Activated T-helper 1 cell treated with anti-CD3 and anti-CD28 coated beads, Interleukin-12 subunit alpha, Interleukin-12 subunit beta, Interleukin-2, Interleukin-4 antibody, amounts not matched to agents 30 ng/mL and 10 ng/mL and 1 ng/mL, durations not matched to agents 14 hours and 24 hours and 36 hours (primary cell): ENCODE results near the gene EHD4. TPM values are rescaled to one million over a fixed set of nuclear protein-coding genes. Genes with fewer than 3 reads are reported as not detected.

Experiments
- DNase-seq: peaks from one replicate; pipeline ENCODE4 v3.0.0; 2021; ENCODE audit warnings: low spot score
- H3K27ac Mint-ChIP-seq: one replicate; pipeline ENCODE4 v1.8.0; 2021; ENCODE audit warnings: mild to moderate bottlenecking, mixed read lengths
- H3K27me3 Mint-ChIP-seq: one replicate; pipeline ENCODE4 v1.8.0; 2022; ENCODE audit warnings: mild to moderate bottlenecking, moderate library complexity, mixed read lengths; ENCODE audit not compliant: insufficient read depth
- H3K36me3 Mint-ChIP-seq: one replicate; pipeline ENCODE4 v1.8.0; 2021; ENCODE audit warnings: low read depth, mixed read lengths
- H3K4me1 Mint-ChIP-seq: one replicate; pipeline ENCODE4 v1.8.0; 2021; ENCODE audit warnings: low read depth, mixed read lengths
- H3K4me3 Mint-ChIP-seq: one replicate; pipeline ENCODE4 v1.8.0; 2021; ENCODE audit warnings: mild to moderate bottlenecking, moderate library complexity, mixed read lengths
- H3K9me3 Mint-ChIP-seq: one replicate; pipeline ENCODE4 v1.8.0; 2021; ENCODE audit warnings: mixed read lengths
- intact Hi-C: fragments of 100-400 bp; cut with micrococcal nuclease; formaldehyde crosslinking; loops from one replicate; pipeline ENCODE4 v1.15.1; 2024
- total RNA-seq: library from RNA; stranded (reverse); gene quantifications from 2 replicates; pipeline ENCODE4 v1.2.3, GENCODE V29; 2022

EHD4 gene
- total RNA-seq, 1 donor from 2014 or later, result 30.1 TPM

DNA sequence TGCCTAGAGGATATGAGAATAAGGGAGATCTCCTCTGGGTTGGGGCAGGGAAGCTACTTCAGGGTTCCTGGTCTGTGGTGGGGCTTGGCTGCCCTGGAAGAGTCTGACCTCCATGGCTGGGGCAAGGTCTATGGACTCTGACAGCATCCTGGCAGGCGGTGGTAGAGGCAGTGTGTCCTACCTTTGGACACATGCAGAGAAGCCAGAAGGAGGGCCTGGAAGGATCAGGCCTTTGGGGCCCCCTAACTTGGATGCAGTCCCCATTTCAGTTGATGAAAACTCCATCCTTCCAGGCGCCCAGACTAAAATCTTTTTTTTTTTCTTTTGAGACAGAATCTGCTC is 88.9 kb downstream of the EHD4 start:
- Mint-ChIP-seq H3K27ac (no peak overlapping the region), H3K9me3 (no peaks in the 10 kb centered on the region), H3K4me1 (peaks cover 12% of the 10 kb centered on the region), H3K4me3 (no peak overlapping the region), H3K27me3 (peaks cover 12% of the 10 kb centered on the region), H3K36me3 (peaks cover 2% of the 10 kb centered on the region)
- DNase-seq, result no peak
- intact Hi-C loops, result no loop called here

DNA sequence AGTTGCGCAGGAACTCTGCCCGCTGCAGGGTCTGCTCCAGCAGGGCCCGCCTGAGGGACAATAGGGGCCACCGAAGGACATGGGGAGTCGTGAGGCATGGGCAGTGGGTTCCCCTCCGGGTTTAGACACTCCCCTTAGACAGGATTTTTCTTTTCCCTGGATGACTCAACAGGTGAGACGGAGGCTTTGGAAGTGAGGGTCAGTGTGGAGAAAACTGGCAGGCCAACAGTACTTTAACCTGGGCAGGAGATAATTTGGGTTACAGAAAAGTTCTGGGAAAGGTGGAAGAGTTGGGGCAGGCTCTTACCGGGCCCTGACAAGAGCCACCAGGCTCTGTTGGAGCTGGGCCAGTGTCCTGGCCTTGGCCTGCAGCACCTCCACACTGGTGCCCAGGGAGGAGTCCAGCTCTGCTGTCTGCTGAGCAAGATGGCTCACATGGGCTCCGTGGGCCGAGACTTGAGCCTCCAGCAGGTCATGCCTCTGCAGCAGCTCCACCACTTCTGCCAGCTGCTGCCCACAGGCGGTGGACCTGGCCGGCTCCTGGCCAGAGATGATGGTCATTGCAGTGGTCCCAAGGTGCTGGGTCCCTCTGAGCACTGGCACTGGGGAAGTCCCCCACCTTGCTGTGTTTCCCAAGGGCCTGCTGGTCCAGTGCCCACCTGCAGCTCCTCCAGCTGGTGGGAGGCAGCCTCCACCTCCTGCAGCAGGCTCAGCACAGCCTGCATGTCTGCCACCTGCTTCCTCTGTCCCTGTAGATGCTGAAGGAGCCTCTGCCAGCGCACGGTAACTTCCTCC is 89.5 kb downstream of the EHD4 start:
- no peak for DNase-seq
- intact Hi-C loops, result no loop called here
- Mint-ChIP-seq H3K4me1 (peaks cover 6% of the 10 kb centered on the region), H3K27me3 (peaks cover 12% of the 10 kb centered on the region), H3K9me3 (no peaks in the 10 kb centered on the region), H3K36me3 (peaks cover 2% of the 10 kb centered on the region), H3K4me3 (no peak overlapping the region), H3K27ac (no peak overlapping the region)

DNA sequence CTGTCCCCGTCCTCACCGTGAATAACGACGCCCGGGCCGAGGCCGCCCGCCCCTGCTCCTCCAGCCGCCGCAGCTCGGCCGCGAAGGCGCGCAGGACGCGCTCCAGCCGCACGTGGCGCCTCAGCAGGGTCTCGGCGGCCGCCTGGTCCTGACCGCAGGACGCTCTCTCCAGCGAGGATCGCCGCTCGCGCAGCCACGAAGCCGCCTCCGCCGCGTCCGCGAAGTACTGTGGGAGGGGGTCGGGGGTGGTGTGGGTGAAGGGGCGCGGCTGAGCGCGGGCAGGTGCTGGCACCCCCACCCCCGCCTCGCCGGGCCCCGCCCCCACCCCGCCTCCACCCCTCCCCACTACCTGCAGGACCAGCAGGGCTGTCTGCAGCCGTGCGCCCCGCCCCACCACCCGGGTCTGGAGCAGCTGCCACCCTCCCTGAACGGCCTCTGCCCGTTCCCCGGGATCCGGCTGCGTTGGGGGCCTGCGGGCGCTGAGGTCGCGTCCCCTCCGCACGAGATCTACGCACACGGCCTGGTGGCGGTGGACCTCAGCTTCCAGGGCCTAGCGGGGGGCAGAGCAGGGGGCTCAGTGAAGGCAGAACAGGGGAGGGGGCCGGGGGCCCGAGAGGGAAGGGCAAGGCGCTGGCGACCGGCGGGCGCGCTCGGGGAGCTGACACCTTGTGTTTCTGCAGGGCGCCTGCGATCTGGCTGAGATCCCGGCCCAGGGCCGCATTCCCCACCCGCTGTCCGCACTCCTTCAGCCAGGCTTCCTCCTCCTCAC is 90.3 kb downstream of the EHD4 start:
- no peaks in the 10 kb centered on the region for H3K9me3 Mint-ChIP-seq
- H3K36me3 Mint-ChIP-seq, result peaks cover 2% of the 10 kb centered on the region
- H3K4me1 Mint-ChIP-seq, result peaks cover 5% of the 10 kb centered on the region
- H3K27ac Mint-ChIP-seq, result no peak overlapping the region
- H3K27me3 Mint-ChIP-seq, result peaks cover 12% of the 10 kb centered on the region
- H3K4me3 Mint-ChIP-seq, result no peak overlapping the region
- intact Hi-C loops, result no loop called here
- DNase-seq, result no peak

DNA sequence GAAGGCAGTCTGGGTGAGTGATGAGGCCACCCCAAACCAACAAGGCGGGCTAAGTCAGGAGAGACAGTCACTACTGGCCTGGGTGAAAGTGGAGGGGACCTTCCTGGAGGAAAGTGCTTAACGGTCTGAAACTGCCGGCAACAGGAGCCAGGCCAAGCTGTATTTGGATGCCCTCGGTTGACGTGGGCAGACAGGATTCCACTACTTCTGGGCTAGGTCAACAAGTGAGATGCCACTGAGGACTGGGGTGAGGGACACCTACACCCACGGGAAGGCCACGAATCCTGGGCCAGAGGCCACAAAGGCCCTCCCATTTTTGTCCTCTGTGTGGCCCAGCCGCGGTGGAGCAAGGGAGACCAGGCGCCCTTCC is 90.8 kb downstream of the EHD4 start:
- Mint-ChIP-seq H3K36me3 (peaks cover 2% of the 10 kb centered on the region), H3K27me3 (peaks cover 12% of the 10 kb centered on the region), H3K4me3 (no peak overlapping the region), H3K4me1 (peaks cover 5% of the 10 kb centered on the region), H3K27ac (no peak overlapping the region), H3K9me3 (no peaks in the 10 kb centered on the region)
- intact Hi-C loops, result no loop called here
- DNase-seq, result no peak

DNA sequence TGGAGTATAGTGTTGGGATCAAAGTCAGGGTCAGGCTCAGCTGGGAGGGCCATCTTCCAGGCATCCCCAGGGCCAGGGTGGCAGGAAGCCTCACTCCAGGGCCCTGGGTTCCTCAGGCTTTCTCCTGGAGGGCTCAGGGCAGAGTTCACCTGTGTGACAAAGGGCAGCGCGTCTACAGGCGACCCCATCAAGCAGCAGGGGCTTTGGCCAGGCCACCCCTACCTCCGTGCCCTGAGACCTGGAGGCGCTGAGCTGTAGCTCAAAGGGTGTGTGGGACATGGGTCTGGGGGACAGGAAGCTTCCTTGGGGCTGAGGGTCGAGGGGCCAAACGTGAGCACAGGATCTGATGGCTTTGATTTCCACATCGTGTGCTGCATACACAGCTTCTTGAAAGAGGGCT is 91.3 kb downstream of the EHD4 start:
- H3K9me3 Mint-ChIP-seq, result no peaks in the 10 kb centered on the region
- H3K27me3 Mint-ChIP-seq, result peaks cover 12% of the 10 kb centered on the region
- no peak overlapping the region for H3K27ac Mint-ChIP-seq
- H3K4me1 Mint-ChIP-seq, result peaks cover 5% of the 10 kb centered on the region
- DNase-seq, result no peak
- H3K36me3 Mint-ChIP-seq, result peaks cover 3% of the 10 kb centered on the region
- H3K4me3 Mint-ChIP-seq, result no peak overlapping the region
- intact Hi-C loops, result no loop called here

DNA sequence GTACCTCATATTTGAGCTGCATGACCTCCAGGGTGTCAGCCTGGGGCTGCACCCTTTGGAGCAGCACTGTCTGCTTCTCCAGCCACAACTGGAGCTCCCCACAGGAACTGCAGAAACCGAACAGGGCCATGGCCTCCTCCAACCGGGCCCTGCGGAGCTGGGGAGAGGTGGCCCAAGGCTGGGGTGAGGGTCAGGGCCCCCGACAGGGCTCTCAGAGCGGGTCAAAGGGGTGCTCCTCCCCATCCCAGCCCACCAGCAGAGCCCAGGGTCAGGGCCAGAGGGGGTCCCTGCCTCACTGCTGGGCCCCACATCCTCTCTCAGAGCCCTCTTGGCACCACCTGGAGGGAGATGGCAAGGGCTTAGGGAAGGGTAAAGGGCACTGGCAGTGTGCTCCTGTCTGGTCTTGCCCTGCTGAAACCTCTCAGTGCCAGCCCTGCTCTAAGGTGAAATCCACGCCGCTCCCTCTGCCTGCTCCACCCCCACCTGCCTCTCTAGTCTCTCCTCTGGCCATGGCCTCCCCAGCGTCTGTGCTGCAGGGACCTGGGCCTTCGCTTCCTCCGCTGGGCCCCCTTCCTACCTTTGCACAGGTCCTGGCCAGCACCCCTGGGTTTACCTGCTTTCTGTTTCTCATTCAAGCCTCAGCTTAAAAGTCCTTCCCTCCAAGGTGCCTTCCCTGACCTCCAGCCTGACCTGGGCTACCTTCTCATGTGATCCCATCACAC is 92.0 kb downstream of the EHD4 start:
- H3K4me1 Mint-ChIP-seq, result peaks cover 5% of the 10 kb centered on the region
- H3K4me3 Mint-ChIP-seq, result no peak overlapping the region
- intact Hi-C loops, result no loop called here
- H3K36me3 Mint-ChIP-seq, result peaks cover 4% of the 10 kb centered on the region
- no peak overlapping the region for H3K27ac Mint-ChIP-seq
- no peak for DNase-seq
- H3K27me3 Mint-ChIP-seq, result peaks cover 12% of the 10 kb centered on the region
- no peaks in the 10 kb centered on the region for H3K9me3 Mint-ChIP-seq

DNA sequence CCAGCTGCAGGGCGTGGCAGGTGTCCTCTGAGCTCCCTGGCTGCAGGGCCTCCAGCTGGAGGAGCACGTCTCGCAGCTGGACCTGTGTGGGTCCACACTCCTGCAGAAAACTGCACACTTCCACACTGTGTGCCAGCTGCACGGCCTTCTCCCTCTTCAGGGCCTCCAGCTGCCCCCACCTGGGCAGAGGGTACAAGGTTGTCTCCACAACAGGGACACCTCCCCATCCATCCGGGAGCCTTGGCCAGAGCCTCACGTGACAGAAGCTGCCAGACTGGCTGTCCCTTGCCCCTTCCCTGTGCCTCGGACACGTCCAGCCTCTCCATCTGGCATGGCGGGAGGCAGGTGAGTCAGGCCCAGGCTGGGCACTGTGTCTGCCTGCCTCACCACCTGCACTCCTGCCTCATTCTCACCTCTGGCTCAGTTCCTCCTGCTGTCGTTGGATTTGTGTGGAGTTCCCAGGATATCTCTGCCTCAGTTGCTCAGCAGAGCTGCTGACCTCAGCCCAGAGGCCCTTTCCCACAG is 93.0 kb downstream of the EHD4 start:
- Mint-ChIP-seq H3K9me3 (no peaks in the 10 kb centered on the region), H3K4me3 (no peak overlapping the region), H3K36me3 (peaks cover 4% of the 10 kb centered on the region), H3K4me1 (peaks cover 5% of the 10 kb centered on the region), H3K27ac (no peak overlapping the region), H3K27me3 (peaks cover 12% of the 10 kb centered on the region)
- DNase-seq, result no peak
- intact Hi-C loops, result no loop called here

DNA sequence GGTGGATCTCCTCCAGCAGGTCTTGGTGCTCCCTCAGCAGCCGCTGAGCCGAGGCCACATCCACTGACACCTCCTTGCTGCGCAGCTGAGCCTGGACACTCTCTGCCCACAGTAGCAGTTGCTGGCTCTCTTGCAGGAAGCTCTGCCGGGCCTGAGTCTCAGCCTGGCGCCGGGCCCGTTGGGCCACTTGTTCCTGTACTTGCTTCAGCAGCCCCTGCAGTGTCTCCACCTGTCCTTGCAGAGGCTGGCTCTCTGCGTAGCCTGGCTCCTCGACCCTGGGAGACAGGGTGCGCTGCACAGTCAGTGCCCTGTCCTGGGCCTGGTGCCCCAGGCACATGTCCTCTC is 94.0 kb downstream of the EHD4 start:
- intact Hi-C loops, result no loop called here
- DNase-seq, result no peak
- Mint-ChIP-seq H3K4me3 (no peak overlapping the region), H3K9me3 (no peaks in the 10 kb centered on the region), H3K36me3 (peaks cover 4% of the 10 kb centered on the region), H3K4me1 (peaks cover 5% of the 10 kb centered on the region), H3K27ac (no peak overlapping the region), H3K27me3 (peaks cover 12% of the 10 kb centered on the region)

DNA sequence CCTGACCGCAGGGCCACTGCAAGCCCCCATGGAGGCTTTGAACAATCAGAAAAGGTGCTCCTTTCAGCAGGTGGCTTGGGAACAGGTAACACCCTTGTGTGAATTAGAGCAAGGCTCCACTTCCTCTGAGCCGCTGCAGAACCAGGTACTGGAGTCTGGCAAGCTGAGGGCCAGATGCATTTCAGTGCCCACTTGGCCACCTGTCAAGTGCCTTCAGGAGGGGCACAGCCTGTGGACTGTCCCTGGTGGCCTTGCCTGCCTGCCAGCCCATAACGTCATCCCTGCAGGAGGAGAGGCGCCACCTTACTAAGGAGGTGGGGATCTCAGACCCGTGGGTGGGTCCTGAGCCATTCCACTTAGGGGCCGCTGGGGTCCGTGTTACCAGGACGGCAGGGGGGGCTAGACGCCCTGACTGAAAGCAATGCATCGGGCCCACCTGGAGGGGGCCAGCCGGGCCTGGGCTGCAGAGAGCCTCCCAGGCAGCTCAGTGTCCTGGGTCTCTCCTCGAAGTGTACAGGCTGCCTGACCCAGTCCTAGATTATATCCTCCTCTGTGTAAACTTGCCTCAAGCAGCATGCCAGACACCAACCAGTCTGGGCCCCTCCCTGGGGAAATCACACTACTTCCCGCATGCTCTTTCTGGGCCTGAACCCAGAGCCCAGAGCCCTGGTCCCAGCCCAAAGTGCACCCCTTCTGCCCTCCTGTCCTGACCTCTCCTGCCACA is 94.6 kb downstream of the EHD4 start:
- H3K4me1 Mint-ChIP-seq, result peaks cover 7% of the 10 kb centered on the region
- intact Hi-C loops, result no loop called here
- peaks cover 4% of the 10 kb centered on the region for H3K36me3 Mint-ChIP-seq
- no peaks in the 10 kb centered on the region for H3K9me3 Mint-ChIP-seq
- DNase-seq, result no peak
- H3K4me3 Mint-ChIP-seq, result no peak overlapping the region
- peaks cover 12% of the 10 kb centered on the region for H3K27me3 Mint-ChIP-seq
- H3K27ac Mint-ChIP-seq, result no peak overlapping the region

DNA sequence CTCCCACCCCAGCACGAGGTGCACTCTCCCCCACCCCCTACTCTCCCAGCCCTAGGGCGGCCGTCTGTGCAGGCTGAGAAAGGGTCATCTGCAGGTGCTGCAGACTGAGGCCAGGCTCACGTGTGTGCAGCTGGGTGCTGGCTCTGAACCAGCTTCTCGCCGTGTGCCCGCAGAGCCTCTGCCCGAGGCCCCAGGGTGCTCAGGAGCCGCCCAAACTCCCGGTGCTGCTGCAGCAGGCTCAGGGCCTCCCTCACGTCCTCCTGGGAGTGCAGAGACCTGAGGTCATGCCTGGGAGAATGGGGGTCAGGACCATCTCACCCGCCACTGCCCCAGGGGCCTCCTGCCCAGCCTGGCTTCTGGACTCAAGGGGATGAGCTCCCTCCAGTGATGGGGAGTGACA is 95.7 kb downstream of the EHD4 start:
- no peak for DNase-seq
- Mint-ChIP-seq H3K9me3 (no peaks in the 10 kb centered on the region), H3K36me3 (peaks cover 4% of the 10 kb centered on the region), H3K4me3 (no peak overlapping the region), H3K27ac (no peak overlapping the region), H3K27me3 (peaks cover 12% of the 10 kb centered on the region), H3K4me1 (peaks cover 14% of the 10 kb centered on the region)
- intact Hi-C loops, result no loop called here

DNA sequence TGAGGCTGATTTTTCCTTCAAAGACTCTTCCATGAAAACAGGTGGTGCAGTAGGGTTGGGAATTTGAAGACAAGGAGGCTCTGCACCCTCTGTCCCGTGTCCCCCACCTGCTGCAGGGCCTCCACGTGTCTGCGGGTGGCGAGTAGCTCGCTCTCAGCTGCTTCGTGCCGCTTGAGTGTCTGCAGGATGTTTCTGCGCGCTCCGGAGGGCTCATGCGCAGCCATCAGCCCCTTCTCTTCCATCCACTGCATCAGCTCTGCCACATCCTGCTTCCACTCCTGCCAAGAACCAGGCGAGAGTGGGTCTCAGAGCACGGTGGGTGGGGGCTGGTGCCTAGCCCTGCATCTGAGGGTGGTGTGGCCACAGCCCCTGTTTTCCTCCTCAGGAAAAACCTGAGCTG is 96.3 kb downstream of the EHD4 start:
- H3K4me1 Mint-ChIP-seq, result peaks cover 11% of the 10 kb centered on the region
- H3K9me3 Mint-ChIP-seq, result no peaks in the 10 kb centered on the region
- peaks cover 2% of the 10 kb centered on the region for H3K36me3 Mint-ChIP-seq
- H3K4me3 Mint-ChIP-seq, result no peak overlapping the region
- H3K27me3 Mint-ChIP-seq, result peaks cover 6% of the 10 kb centered on the region
- no peak overlapping the region for H3K27ac Mint-ChIP-seq
- DNase-seq, result no peak
- intact Hi-C loops, result no loop called here

DNA sequence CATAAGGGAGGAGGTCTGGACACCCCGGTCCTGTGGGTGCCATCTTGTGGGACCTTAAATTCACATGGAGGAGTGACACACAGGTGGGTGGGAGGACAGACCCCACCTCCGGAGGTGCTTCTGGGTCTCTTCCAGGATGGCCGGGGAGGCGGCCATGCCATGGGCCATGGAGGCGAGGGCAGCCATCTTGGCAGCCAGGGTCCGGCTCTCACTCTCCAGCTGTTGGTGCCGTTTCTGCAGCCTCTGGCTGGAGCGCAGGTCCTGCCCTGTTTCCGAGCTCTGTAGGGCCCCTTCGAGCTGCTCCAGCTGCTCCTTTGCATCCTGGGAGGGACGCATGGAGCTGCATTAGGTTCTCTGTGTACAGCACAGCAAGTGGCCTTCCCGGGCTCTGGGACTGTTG is 97.6 kb downstream of the EHD4 start:
- H3K27ac Mint-ChIP-seq, result no peak overlapping the region
- intact Hi-C loops, result no loop called here
- H3K4me1 Mint-ChIP-seq, result peaks cover 18% of the 10 kb centered on the region
- H3K36me3 Mint-ChIP-seq, result peaks cover 4% of the 10 kb centered on the region
- no peak for DNase-seq
- no peaks in the 10 kb centered on the region for H3K27me3 Mint-ChIP-seq
- no peak overlapping the region for H3K4me3 Mint-ChIP-seq
- H3K9me3 Mint-ChIP-seq, result no peaks in the 10 kb centered on the region
